IPS DF 4.7 (cell line): ENCODE data around the gene KRTAP10-12.

Source experiments
- DNase-seq: peaks from one replicate; pipeline ENCODE4 v3.0.0-alpha.2; 2013; ENCODE audit warnings: low spot score; ENCODE audit errors: extremely low read depth

The KRTAP10-12 gene

DNA sequence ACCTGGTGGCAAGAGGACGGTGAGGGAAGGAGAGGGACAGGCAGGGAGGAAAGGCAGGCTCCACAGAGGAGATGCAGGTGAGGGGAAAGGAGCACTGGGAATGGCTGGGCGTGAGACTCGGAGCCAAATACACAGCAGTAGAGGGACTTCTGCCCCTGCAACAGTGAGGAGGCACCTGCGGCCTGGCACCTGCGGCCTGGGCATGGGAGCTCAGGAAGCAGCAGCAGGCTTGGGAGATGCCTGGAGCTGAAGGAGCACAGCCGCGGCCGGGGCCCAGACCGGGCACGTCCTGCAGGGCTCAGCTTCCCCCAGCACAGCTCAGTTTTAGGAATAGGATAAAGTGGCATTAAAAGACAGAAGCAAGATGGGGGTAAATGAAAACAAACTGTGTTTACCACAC is 35.3 kb downstream of the KRTAP10-12 start:
- no peak for DNase-seq

DNA sequence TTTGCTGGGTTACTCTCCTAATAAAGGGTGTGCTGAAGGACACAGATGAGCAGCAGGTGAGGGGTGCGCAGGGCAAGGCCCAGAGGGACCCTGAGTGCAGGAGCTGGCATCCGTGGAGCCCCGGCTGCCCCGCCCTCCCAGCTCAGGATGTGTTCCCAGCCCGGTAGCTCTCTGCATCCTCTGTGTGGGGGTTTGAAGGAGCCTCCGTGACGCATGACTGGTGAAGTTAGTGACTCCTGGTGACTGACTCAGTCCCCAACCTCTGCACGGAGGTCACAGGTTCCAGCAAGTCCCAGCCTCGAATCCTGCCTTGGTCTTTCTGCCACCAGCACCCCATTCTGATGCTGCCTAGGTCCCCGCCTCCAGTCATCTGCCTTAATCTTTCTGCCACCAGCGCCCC is 36.0 kb downstream of the KRTAP10-12 start:
- no peak for DNase-seq

DNA sequence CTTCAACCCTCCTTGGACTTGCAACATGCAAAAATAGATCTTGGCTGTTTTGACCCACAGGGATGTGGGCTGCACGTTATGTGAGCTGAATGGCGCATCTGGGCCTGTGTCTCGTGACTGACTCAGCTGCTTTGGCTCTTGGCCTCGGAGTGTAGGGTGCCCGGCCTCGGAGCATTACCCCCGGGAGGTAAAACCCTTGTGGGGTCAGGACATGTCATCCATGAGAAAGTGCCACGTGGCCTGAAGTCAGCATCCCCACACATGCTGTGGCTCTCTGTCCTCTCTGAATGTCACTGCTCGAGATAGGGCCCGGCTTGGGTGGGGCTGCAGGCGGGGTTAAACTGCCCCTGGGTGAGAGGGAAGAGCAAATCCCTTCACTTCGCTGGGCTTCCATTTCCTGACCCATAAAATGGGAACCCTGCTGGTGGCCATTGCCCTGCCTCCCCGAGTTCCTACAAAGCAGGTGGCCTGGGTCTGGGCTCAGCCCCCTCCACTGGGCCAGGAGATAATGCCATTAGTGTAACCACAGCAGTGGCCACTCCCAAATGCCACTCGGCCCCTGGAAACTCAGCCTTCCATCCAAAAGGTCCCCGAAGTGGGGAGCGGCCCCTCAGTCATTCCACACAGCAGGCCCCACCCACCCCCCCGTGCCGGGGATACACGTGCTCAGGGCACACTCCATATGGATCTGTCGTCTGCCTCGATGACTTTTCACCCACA is 37.2 kb downstream of the KRTAP10-12 start:
- no peak for DNase-seq

DNA sequence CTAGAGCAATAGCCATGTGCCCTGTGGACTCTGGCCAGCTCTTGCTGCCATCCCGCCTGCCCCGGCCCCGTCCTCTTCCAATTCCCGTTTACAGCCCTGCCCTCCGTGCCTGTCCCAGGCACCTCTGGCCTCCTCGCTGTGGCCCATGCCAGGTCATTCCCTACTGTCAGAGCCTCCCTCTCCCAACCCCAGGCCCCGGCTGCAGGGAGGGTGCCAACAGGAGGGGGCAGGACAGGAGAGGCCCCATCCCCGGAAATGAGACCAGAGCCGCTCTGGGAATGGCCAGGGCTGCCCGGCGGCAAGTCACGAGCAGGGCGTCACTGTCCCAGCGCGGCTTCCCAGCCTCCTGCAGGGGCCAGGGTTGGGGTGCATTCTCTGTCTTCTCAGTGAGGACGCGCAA is 37.9 kb downstream of the KRTAP10-12 start:
- no peak for DNase-seq

DNA sequence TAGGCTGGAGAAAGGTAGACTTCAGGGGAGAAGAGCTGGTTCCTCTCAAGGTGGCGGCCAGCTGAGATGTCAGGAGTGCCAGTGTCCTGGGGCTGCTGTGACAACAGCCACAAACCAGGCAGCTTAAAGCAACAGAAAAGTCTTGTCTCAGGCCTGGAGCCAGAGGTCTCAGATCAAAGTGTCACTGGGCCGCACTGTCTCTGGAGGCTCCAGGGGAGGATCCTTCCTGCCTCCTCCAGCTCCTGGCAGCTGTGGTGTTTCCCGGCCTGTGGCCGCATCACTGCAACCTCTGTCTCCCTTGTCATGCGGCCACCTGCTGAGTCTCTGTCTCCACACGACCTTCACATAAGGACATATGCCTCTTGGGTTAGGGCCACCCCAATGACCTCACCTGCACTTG is 38.8 kb downstream of the KRTAP10-12 start:
- no peak for DNase-seq

DNA sequence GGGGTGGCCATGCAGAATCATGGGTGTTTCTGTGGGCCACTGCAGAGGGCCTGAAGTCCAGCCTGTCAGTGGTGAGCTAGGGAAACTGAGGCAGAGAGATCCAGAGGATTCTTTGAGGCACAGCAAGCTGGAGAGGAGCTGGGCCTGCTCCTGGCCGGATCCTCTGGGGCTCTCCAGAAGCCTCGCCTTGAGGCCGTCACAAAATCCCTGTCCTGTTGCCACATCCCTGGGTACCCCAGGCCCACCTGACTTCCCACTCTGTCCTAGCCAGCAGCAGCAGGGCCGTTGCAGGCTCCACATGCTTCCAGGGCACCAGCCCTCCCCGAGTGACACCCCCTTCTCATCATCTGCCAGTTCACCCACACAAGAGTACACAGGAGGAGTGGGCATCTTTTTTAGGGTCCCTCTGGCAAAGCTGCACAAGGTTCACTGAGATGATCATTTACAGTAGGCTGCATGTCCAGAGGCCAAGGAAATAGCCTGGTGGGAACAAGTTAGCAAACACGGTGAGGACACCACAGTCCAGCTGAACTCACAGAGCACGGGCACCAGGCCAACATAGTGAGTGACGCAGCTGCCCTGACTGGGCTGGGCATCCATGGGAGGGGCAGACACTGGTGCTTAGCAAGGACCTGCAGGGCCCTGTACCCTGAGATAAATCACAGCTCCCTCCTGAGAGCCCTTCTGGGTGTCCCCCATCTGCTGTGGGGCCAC is 39.5 kb downstream of the KRTAP10-12 start:
- DNase-seq = no peak

DNA sequence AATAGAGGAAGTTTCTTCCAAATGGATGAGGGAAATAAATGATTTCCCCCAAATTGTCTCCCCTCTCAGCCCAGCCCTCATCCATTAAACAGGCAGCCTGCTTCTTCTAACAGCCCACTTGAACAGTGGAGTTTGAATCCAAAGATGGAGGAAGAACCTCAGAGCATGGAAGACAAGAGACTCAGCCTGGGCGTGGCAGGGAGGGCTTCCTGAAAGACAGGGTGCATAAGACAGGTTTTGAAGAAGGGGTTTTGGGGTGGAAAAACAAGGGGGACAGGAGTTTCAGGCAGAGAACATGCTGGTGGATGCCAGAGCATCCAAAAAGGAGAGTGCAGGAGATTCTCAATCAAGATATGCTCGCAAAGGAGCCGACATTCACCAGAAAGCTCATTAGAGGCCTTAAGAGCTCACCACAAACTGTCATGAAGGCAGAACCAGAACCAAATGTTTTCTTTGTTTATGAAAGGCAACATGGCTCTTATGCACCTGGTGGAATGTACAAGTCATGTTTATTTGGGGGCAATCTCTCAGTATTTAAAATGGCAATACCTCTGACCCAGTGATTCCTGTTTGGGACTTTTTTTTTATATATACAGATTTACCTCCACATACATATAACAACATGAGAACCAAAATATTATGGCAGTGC is 40.9 kb downstream of the KRTAP10-12 start:
- no peak for DNase-seq

DNA sequence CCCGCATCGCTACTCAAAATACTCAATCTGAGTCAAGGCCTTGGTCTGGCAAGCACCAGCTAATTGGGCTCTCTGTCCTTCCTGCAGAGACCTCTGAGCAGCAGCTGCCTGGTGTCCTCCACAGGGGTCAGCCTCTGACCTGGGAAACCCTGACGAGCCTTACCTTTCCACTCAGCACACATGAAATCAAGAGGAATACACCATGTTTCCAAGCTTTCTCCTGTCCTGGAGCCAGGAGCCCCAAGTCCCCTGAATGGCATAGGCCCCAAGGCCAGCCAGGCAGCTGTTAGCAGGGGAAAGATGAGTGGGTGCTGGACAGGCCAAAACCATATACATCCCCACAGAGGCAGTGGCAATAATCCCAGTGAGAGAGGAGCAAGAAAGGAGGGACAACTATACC is 41.6 kb downstream of the KRTAP10-12 start:
- DNase-seq = no peak

DNA sequence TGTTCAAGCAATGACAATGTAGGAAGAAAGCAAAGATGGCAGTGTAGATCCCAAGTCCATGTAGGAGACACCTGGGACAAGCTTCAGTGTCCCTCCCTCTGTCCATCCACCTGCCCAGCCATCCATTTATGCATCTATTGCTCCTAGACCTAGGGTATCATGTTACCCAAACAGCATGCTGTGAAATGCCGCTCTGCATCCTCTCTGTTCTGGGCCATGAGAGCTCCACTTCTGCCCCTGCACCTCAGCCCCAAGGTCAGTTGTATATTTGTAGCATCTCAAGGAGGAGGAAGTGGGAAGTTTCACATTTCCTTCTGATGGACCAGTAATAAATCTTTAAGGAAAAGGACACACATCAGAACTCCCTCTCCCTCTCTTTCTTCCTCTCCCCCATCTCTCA is 42.3 kb downstream of the KRTAP10-12 start:
- no peak for DNase-seq

DNA sequence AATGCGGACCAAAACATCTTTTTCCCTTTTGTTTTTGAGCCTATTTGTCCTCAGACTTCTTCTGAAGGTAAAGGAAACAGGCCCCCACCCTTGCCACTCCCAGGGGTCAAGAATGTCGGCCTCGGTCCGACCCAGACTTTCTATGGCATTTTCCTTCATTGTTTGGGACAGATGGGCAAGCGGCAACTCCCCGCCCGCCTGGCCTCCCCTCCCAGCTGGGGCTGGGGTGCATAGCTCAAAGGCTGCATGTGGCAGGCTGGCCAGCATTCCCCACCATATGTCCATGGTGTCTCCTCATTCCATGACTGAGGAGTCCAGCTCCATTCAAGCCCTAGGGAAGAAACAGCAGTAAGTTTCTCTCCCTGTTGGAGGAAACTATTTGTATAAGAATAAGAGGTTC is 43.8 kb downstream of the KRTAP10-12 start:
- DNase-seq = no peak

DNA sequence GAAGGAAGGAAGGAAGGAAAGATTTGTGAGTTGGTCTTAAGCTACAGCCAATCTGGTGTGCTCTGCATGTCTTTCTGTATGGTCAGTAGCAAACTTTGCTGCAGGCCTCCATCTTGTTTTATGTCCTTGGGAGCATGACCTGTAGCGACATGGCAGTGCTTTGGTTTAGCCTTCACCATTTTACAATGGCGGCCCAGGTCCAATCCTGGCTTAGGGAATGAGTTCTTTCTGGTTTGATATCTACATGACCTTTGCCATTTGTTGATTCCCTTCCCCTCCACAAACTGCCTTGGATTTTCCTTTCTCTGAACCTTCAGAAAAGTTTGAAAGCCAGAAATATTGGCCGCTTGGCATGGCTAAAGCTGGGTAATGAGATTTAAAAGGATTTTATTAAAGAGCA is 44.9 kb downstream of the KRTAP10-12 start:
- DNase-seq = no peak

DNA sequence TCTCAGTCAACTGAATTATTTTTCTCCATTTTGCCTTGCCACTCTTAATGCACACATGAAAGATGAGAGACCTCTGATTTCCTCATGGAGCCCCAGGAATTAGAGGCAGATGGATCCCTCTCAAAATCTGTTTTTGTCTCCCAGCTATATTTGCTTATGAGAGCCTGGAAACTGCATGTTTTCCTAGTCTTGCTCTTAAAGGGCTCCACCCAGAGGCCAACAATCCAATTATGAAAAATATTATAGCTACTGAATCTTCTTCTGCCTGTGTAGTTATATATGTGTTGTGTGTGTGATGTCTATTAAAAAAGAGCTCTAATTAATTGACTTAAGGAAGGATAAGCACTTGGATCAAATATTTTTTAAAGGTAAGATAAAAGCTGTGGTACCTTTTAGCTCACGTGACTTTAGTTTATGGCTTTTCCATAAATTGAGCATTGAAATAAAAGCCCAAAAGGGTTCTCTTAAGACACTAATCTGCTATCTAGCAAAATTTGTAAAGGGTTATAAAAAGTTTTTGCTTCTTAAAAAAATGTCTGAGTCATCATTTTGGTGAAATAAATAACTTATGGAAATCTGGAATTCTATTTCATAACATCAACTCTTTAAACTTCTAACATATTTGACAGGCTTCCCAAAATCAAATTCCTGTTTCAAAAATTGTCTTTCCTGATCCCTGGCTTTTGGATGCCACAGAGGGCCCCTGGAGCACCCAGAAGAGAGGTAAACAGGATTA is 45.6 kb downstream of the KRTAP10-12 start:
- no peak for DNase-seq
